HG03175 (cell line): ENCODE measurements around the gene LHFPL4.

ENCODE experiments used
- ATAC-seq: cut with Tn5 transposase; IDR thresholded peaks from one replicate; pipeline ENCODE4 v1.9.1; 2021; ENCODE audit warnings: mild to moderate bottlenecking, moderate library complexity; ENCODE audit not compliant: unreplicated experiment

Gene LHFPL4

GRCh38 chr3:9476935-9477334 lies 76.7 kb downstream of the LHFPL4 start:
- ATAC-seq, result no peak

DNA sequence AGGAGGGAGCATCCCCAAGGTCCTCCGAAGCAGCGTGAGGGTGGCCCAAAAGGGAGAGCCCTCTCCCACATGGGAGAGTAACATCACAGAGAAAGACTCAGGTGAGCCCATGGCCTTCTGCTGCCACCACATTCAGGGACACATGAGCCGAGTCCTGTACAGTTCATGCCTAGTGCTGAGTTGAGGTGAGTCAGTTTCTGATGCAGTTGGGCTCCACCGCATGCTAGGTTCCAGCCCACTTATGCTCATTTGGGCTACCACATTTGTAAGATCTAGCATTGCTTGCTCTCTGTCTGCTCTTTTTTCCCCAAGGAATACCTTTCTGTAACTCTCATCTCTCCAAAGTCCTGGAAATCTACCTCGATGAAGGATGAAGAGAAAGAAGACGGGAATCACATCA lies 79.1 kb downstream of the LHFPL4 start:
- ATAC-seq, result no peak

DNA sequence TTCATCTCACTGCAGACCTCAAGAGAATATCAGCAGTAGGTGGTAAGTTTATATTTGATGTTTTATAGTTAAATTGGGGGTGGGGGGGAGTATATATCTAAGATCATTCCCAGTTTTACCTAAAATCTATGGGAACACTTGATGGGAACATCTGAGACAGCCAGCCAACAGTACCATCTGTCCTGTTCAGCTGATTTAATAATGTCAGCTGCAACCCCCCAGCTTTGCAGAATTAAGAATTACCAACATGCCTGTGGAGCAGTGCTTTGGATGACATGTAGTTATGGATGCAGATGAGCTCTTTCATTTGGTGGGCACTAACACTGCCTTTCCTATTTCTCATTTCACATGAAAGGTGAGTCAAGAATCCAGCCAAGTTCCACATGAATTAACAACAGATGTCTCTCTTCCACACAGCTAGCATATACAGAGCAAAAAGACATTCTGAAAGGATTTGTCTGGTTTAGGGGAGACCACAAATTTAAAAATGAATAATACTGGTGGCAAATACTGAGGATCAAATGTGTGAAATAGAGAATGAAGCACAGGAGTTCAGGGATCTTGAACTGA lies 80.0 kb downstream of the LHFPL4 start:
- no peak for ATAC-seq

DNA sequence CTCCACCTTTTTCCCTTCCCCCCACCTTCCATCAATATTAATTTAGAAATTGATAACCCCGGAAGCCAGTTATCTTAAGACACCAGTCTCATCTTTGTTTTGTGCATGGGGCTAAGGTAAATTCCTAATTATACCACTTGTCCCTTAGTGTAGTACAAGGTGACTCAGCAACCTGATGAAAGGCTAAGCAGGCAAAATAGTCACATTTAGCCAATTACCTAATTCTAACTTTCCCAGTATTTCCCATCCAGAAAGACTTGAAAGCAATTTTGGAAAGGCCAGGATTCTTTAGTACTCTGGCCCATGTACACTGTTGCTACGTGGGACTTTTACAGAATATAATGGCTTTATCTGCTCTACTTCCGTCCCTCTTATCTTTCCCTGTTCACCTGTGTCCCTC lies 83.6 kb downstream of the LHFPL4 start:
- ATAC-seq, result no peak

GRCh38 chr3:9468460-9468859 lies 85.2 kb downstream of the LHFPL4 start:
- ATAC-seq, result no peak

DNA sequence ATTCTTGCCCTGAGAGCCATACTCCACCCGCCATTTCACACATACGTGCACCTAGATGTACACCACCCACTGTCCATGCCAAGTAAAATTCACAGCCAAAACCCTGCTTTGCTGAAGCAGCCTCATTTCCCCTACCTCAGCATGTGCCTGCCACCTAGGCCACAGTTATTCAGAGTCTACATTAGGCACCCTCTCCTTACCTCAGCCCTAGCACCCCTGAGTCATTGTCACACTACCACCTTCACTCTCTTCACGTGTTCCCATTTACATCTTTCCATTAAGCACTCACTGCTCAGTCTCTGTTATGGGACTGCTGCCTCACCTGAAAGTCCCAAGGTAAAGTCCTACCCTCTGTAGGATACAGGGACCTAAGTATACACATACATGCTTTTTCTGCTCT lies 86.2 kb downstream of the LHFPL4 start:
- ATAC-seq, result no peak

GRCh38 chr3:9455596-9456131 lies 98.0 kb downstream of the LHFPL4 start:
- ATAC-seq, result no peak

- no peak for ATAC-seq
These were observed 101.2 kb downstream of the LHFPL4 start for GRCh38 chr3:9452417-9452816.

GRCh38 chr3:9450991-9451390 lies 102.6 kb downstream of the LHFPL4 start:
- ATAC-seq, result no peak

DNA sequence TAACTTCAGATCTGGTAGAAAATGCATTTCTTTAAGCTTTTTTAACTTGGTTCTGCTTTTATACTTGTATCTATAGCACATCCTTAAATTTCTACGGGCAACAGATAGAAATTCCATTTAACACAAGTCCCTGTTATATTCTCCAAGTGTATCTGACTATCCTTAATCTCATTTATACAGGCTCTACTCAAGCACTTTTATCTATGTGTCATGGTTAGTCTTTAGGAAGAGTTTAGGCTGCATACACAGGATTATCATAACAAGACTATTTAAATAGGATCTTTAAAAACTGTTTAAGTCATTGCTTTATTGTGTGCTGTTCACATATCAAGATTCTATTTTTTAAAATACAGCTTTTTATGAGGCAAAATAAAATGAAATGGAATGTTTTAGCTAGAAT lies 103.5 kb downstream of the LHFPL4 start:
- no peak for ATAC-seq

DNA sequence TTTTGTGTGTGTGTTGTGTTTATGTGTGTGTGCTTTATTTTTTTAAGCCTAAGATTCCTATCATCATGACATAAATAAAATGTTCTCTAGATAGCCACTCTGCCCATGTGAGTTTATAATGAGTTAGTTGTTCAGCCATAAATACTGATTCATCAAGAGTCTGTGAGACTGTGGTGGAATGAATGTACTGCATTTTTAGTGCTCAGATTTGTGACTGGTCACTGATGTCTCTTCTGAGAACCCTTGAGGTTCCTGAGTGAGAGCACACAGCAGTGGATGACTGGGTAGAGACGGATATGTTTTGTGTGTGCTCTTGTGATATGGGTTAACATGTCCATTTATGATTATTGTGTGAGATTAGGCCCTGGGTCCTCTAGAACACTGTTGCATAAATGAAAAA lies 105.0 kb downstream of the LHFPL4 start:
- ATAC-seq, result no peak
